Measurements from ENCODE around the gene UBAC2.

The UBAC2 gene

GRCh38 chr13:99275093-99275469 lies 74.4 kb downstream of the UBAC2 start:
- DNase-seq, result no peak

GRCh38 chr13:99276706-99277105 lies 76.1 kb downstream of the UBAC2 start:
- DNase-seq, result no peak

- DNase-seq, result peak; percentile 89
Measured at GRCh38 chr13:99277629-99278028, 77.0 kb downstream of the UBAC2 start.

DNA sequence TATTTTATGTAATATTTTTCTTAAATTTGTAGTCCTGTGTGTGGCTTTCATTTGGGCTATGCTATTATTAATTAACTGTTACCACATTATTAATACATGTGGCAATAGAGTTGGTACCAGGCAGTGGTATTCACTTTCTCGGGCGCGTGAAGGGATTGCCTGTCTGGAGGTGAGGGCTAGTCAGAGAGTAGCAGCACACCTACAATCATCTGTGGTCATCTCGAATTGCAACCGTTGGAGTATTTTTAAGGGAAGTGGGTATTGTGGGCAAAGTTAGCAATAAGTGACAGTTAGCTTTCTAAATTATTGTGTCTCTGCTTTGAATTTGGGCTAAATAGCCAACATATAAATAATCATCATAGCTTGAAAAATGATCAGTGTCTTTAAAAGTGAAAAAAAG lies 77.5 kb downstream of the UBAC2 start:
- DNase-seq, result no peak

- no peak for DNase-seq
Measured at GRCh38 chr13:99278843-99279242, 78.2 kb downstream of the UBAC2 start.

DNA sequence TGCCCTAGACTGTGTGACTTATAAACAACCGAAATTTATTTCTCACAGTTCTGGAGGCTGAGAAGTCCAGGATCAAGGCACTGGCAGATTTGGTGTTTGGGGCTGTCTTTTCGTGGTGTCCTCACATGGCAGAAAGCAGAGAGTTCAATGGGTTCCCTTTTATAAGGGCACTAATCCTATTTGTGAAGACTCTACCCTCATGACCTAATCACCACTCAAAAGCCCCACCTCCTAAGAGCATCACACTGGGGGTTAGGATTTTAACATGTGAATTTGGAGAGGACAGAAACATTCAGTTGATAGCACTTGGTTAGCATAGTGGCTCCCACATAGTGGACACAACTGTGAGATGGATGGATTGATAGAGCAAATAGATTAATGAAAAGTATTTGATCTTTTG lies 79.0 kb downstream of the UBAC2 start:
- no peak for DNase-seq

DNA sequence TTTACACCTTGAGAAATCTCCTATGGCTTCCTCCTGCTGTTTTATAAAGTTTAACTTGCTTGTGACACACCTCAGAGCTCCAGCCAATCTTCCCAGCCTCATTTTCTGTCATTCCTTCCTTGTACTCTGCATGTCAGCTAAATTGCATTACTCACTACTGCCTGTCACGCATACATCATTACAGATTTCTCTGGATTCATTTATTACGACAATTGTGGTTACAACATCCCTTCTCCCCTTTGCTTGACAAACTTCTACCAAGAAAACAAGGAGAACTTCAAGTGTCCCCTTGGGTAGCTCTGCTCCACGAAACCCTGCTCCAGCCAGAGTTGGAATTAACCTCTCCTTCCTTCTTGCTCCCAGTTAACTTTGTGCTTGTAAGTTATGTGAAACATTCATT lies 79.5 kb downstream of the UBAC2 start:
- DNase-seq, result peak; percentile 39

DNA sequence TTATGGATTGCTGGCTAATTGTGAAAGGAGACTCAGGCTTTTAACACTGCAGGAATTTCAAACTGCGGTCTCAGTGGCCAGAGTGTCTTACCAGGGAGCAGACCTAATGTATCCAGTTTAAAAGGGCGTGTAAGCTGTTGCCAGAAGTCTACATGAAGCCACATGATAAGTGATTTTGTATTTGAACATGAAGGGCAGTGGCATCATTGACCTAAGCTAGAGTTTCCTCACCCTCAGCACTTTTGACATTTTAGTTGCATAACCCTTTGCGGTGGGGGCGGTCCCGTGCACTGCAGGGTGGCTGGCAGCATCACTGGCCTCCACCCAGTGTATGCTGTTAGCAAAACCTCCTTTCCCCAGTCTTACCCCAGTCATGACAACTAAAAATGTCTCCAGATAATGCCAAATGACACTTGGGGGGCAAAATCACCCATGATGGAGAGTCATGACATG lies 81.2 kb downstream of the UBAC2 start:
- peak; percentile 68 for DNase-seq

- no peak for DNase-seq
Measured at GRCh38 chr13:99282264-99283231, 81.9 kb downstream of the UBAC2 start.

DNA sequence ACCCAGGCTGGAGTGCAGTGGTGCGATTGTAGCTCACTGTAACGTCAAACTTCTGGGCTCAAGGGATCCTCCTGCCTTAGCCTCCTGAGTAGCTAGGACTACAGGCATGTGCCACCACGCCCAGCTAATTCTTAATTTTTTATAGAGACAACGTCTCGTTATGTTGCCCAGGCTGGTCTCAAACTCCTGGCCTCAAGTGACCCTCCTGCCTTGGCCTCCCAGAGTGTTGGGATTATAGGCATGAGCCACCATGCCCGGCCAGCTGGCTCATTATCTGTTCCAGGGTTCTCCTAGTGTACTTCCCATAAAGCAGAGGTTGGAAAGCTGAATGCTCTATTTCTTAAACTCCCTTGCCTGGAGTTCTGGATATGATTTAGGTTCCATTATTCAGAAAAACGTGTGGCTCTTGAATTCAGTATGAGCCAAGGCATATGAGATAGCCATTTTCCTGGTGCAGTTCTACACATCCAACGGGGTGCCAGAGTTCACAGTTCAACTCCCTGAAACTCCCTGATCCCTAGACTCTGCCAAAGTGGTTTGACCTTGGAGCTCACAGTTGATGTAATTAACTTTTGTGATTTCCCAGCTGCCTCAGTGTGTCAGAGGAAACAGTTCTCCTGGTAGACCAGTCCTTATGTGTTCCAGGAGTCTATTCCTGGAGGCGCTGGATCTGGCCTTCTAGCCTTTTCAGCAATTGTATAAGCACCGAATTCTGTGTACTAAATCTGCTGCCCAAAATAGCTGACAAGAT lies 85.0 kb downstream of the UBAC2 start:
- no peak for DNase-seq

GRCh38 chr13:99287551-99287950 lies 86.9 kb downstream of the UBAC2 start:
- DNase-seq, result no peak

GRCh38 chr13:99288089-99288488 lies 87.4 kb downstream of the UBAC2 start:
- DNase-seq, result no peak

- DNase-seq, result no peak
Measured at GRCh38 chr13:99289271-99289670, 88.6 kb downstream of the UBAC2 start.

DNA sequence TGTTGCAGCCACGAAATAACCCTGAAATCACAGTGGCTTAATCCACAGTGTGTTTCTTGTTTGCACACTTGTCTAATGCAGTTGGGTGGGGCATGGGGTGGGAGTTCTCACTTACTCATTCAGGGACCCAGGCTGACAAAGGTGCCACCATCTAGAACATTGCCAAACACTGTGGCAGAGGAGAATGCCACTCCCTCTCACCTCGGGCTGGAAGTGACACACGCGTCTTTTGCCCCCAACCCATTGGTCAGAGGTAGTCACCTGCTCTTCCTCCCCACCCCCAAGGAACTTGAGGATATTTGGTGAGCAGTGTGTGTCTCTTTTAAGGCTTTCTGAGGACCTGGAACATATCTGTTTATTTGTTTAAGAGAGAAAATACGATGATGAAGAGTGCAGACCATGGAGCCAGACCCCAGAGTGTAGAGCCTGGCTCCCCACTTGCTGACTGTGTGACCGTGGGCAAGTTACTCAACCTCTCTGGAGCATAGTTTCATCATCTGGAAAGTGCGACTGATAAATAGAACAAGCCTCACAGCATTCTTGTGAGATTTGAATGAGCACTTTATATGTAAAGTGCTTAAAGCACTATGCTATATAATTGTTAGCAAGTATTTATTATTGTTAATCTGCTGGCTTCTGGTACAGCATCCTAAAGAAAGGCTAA lies 89.2 kb downstream of the UBAC2 start:
- no peak for DNase-seq

DNA sequence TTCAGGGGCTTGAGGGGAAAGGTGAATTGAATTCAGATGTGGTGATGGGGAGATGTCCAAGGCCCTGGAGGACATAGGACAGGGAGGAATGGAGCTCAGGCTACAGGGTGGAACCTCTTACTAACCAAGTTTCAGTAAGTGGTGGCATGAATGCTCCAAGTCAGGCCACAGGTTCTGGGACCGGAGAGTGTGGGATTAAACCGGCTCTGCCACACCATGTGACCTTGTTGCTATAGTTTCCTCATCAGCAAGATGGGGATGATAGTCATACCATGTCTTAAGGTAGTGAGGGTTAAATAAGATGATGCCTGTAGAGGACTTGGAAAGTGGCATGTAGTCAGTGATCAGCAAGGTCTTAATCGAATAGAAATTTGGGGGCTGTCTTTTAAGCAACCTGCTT lies 90.2 kb downstream of the UBAC2 start:
- no peak for DNase-seq

GRCh38 chr13:99293178-99293577 lies 92.5 kb downstream of the UBAC2 start:
- no peak for DNase-seq

- no peak for DNase-seq
Measured at GRCh38 chr13:99294198-99294597, 93.5 kb downstream of the UBAC2 start.

DNA sequence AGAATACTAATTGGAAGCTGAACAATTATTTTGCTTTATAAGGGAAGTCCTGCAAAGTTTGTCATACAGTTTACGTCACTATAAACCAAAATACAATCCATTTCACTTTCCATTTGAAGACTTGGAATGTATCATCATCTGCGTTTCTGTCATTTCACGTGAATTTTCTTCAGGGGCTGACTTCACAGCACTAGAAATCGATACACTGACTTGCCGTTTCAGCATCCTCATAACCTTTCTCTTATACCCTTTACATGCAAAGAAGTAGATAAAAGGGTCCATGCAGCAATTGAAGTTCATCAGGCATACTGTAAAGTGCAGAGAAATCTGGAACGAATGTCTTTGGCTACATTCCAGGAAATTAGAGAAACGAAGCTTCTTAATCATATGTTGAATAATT lies 94.3 kb downstream of the UBAC2 start:
- DNase-seq, result no peak

GRCh38 chr13:99295488-99296252 lies 95.0 kb downstream of the UBAC2 start:
- no peak for DNase-seq

DNA sequence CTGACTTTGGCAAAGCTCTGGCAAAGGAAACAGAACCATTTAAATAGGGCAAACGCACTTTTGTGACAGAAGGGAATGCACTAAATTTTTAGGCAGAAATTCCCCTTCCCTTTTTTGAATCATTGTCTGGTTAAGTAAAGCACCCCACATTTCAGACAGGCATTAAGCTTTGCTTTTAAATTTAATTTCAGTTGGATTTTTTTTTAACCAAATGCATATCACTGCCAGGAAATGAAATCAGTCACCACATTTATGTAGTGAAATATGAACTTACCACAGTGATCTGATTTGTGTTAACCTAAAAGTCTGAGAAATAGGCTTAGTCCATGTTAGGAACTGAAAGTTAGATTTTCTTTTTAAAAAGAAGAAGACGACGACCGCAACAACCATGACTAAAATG lies 95.7 kb downstream of the UBAC2 start:
- no peak for DNase-seq

DNA sequence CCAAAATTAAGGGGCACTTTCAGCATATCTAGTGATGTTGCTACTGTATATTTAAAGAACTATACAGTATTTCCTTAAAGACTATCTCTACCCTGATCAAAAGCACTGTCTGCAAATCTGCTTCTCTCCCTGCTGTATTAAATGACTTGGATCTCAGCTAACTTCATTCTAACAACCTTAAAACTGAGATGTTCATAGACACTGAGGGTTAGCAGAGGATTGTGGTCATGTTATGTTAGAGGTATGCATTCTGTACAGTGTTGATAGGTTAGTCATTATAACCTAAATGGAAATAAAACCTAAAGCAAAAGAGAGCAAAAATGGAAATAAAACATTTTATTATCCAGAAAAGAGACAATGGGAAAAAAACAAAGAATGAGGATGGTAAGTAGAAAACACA lies 96.7 kb downstream of the UBAC2 start:
- DNase-seq, result no peak

- no peak for DNase-seq
Measured at GRCh38 chr13:99298056-99298455, 97.4 kb downstream of the UBAC2 start.

Measured in SIG-M5 (cell line).